GM19438 (cell line): Measurements from ENCODE around the gene SLC10A1.
"Not testable (repeated sequence)": the region's sequence is repeated elsewhere in the genome, so short reads cannot be mapped to it uniquely, and the experiment has no call there.

ENCODE experiments used
- ATAC-seq: cut with Tn5 transposase; IDR thresholded peaks from one replicate; pipeline ENCODE4 v1.9.1; 2021; ENCODE audit warnings: low read depth; ENCODE audit not compliant: unreplicated experiment

Gene SLC10A1

GRCh38 chr14:69796797-69797500 lies at the start of gene SLC10A1:
TSS of gene SLC10A1 (minus strand) at chr14:69797241. CDS start at chr14:69797155, 86 bp downstream.
- no peak for ATAC-seq

GRCh38 chr14:69845787-69846186 lies 48.7 kb upstream of the SLC10A1 start:
- ATAC-seq, result no peak

GRCh38 chr14:69845050-69845581 lies 48.1 kb upstream of the SLC10A1 start:
- no peak for ATAC-seq

- ATAC-seq, result no peak
These were observed 47.1 kb upstream of the SLC10A1 start for GRCh38 chr14:69844171-69844570.

GRCh38 chr14:69842686-69843420 lies 45.8 kb upstream of the SLC10A1 start:
- ATAC-seq, result no peak

- ATAC-seq, result no peak
These were observed 44.6 kb upstream of the SLC10A1 start for GRCh38 chr14:69841656-69842055.

GRCh38 chr14:69839661-69840060 lies 42.6 kb upstream of the SLC10A1 start:
- no peak for ATAC-seq

GRCh38 chr14:69838881-69839416 lies 41.9 kb upstream of the SLC10A1 start:
- no peak for ATAC-seq

- no peak for ATAC-seq
These were observed 31.8 kb upstream of the SLC10A1 start for GRCh38 chr14:69828879-69829278.

- no peak for ATAC-seq
These were observed 31.3 kb upstream of the SLC10A1 start for GRCh38 chr14:69828354-69828753.

- no peak for ATAC-seq
These were observed 30.5 kb upstream of the SLC10A1 start for GRCh38 chr14:69827560-69827959.

GRCh38 chr14:69822456-69822855 lies 25.4 kb upstream of the SLC10A1 start:
- no peak for ATAC-seq

- ATAC-seq, result no peak
These were observed 23.9 kb upstream of the SLC10A1 start for GRCh38 chr14:69820991-69821390.

GRCh38 chr14:69819607-69820006 lies 22.6 kb upstream of the SLC10A1 start:
- no peak for ATAC-seq

GRCh38 chr14:69818758-69819191 lies 21.7 kb upstream of the SLC10A1 start:
- no peak for ATAC-seq

- no peak for ATAC-seq
These were observed 19.2 kb upstream of the SLC10A1 start for GRCh38 chr14:69816216-69816615.

GRCh38 chr14:69815556-69815955 lies 18.5 kb upstream of the SLC10A1 start:
- ATAC-seq, result no peak

- no peak for ATAC-seq
These were observed 17.4 kb upstream of the SLC10A1 start for GRCh38 chr14:69814397-69814796.

GRCh38 chr14:69813346-69813745 lies 16.3 kb upstream of the SLC10A1 start:
- ATAC-seq, result not testable (repeated sequence)

- no peak for ATAC-seq
These were observed 15.7 kb upstream of the SLC10A1 start for GRCh38 chr14:69812711-69813110.

- ATAC-seq, result no peak
These were observed 14.8 kb upstream of the SLC10A1 start for GRCh38 chr14:69811868-69812252.
